ENCODE measurements around the gene GLE1. TPM values are rescaled to one million over a fixed set of nuclear protein-coding genes. Genes with fewer than 3 reads are reported as not detected.

Gene GLE1
- total RNA-seq, 1 experiment from 2014 or later, result 19.0 TPM

DNA sequence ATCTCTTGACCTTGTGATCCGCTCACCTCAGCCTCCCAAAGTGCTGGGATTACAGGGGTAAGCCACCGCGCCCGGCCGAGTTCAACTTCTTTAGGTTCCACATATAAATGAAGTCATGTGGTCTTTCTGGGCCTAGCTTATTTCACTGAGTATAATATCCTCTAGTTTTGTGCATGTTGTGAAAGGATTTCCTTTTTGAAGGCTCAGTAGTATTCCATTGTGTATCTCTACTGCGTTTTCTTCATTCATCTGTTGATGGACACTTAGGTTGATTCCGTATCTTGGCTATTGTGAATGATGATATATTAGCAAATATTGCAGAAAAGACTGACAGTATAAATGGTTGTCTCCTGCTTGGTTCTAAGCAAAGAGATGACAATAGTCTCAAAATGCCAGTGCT is 28.7 kb upstream of the GLE1 start:
- Histone ChIP-seq H2BK20ac (ENCODE audit: low read depth, low read length, poor library complexity, severe bottlenecking) (no peak overlapping the region), H3K4me1 (ENCODE audit: insufficient read depth, low read length) (no peaks in the 10 kb centered on the region), H3K23ac (ENCODE audit: insufficient read length, low read depth, low read length) (no peak overlapping the region), H2AK5ac (ENCODE audit: insufficient read length, low read length) (no peak overlapping the region), H3K27ac (ENCODE audit: insufficient read length, low read depth, low read length) (no peak overlapping the region), H3K14ac (ENCODE audit: insufficient read depth, low read length) (no peak overlapping the region), H3K9ac (ENCODE audit: extremely low read depth, insufficient read length, low read length) (no peak overlapping the region), H3K4me2 (ENCODE audit: insufficient read depth, insufficient read length, low read length) (no peak overlapping the region), H2BK120ac (ENCODE audit: low read depth, low read length, poor library complexity, severe bottlenecking) (no peak overlapping the region), H3T11ph (ENCODE audit: low read length) (no peak overlapping the region), H4K91ac (ENCODE audit: insufficient read length, low read depth, low read length) (no peak overlapping the region), H2BK12ac (ENCODE audit: insufficient read length, low read depth, low read length) (no peak overlapping the region), H2AFZ (ENCODE audit: low read length) (no peak overlapping the region), H2BK15ac (ENCODE audit: low read depth, low read length) (no peak overlapping the region), H3K56ac (ENCODE audit: insufficient read length, low read depth, low read length) (no peak overlapping the region), H3K9me3 (ENCODE audit: control insufficient read depth, low read depth, low read length) (no peaks in the 10 kb centered on the region), H3K4ac (ENCODE audit: low read depth, low read length) (no peak overlapping the region), H4K5ac (ENCODE audit: insufficient read length, low read depth, low read length) (no peak overlapping the region), H3K18ac (ENCODE audit: insufficient read length, low read depth, low read length) (no peak overlapping the region), H3K79me2 (ENCODE audit: insufficient read depth, low read length) (no peaks in the 10 kb centered on the region), H3K23me2 (ENCODE audit: insufficient read length, low read depth, low read length, poor library complexity, severe bottlenecking) (no peaks in the 10 kb centered on the region), H4K8ac (replicated peaks; ENCODE audit: insufficient read length, low read depth, low read length) (no peak overlapping the region), H3K79me1 (ENCODE audit: insufficient read depth, low read depth, low read length, poor library complexity, severe bottlenecking) (no peaks in the 10 kb centered on the region), H4K20me1 (ENCODE audit: control insufficient read depth, insufficient read depth, insufficient read length) (no peaks in the 10 kb centered on the region), H2BK5ac (ENCODE audit: insufficient read length, low read length) (no peak overlapping the region), H3K27me3 (ENCODE audit: insufficient read depth, low read length) (no peaks in the 10 kb centered on the region)
- WGBS (ENCODE audit: extremely low coverage, insufficient read length, low lambda C conversion rate), result no CpG with 5 or more reads among the region's 7 CpGs
- TF ChIP-seq, protein P1, sequence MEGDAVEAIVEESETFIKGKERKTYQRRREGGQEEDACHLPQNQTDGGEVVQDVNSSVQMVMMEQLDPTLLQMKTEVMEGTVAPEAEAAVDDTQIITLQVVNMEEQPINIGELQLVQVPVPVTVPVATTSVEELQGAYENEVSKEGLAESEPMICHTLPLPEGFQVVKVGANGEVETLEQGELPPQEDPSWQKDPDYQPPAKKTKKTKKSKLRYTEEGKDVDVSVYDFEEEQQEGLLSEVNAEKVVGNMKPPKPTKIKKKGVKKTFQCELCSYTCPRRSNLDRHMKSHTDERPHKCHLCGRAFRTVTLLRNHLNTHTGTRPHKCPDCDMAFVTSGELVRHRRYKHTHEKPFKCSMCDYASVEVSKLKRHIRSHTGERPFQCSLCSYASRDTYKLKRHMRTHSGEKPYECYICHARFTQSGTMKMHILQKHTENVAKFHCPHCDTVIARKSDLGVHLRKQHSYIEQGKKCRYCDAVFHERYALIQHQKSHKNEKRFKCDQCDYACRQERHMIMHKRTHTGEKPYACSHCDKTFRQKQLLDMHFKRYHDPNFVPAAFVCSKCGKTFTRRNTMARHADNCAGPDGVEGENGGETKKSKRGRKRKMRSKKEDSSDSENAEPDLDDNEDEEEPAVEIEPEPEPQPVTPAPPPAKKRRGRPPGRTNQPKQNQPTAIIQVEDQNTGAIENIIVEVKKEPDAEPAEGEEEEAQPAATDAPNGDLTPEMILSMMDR (conservative IDR thresholded peaks at IDR 0.05), result no peak
- no peak overlapping the region for H3K4me3 Mint-ChIP-seq
- no peak for DNase-seq
- H3K27ac Mint-ChIP-seq, result no peak overlapping the region
- H3K36me3 Mint-ChIP-seq (ENCODE audit: insufficient read depth in 1 of 3, low read depth in 3 of 3), result peaks cover 4 to 32% (median 11%) of the 10 kb centered on the region in 3 experiments; a peak in 6 of 7 replicates
- peaks cover 2% of the 10 kb centered on the region; the same call in 1 of the 2 replicates for H3K27me3 Mint-ChIP-seq (ENCODE audit: low read depth)
- H3K9me3 Mint-ChIP-seq, result no peaks in the 10 kb centered on the region
- peaks cover 3% of the 10 kb centered on the region in 2 experiments for H3K4me1 Mint-ChIP-seq

All from H9 (cell line).